ENCODE results near the gene ACSL6.

Gene ACSL6

GRCh38 chr5:131996210-131997025 lies 15.0 kb downstream of the ACSL6 start:
- H3K4me1 ChIP-seq (ENCODE audit: control insufficient read depth, insufficient read depth, low read length) = peaks cover 15% of the 10 kb centered on the region
- no peaks in the 10 kb centered on the region for H3K36me3 ChIP-seq (ENCODE audit: control insufficient read depth, insufficient read depth, low read length)
- H3K27me3 ChIP-seq (ENCODE audit: control insufficient read depth, insufficient read depth, low read length) = no peaks in the 10 kb centered on the region
- no peak overlapping the region for H3K27ac ChIP-seq (ENCODE audit: low read depth, low read length)
- no peak overlapping the region for H3K9ac ChIP-seq (ENCODE audit: low read depth, low read length)
- H3K4me3 ChIP-seq (ENCODE audit: low read depth, low read length) = no peak overlapping the region
- H3K9me3 ChIP-seq (ENCODE audit: control insufficient read depth, insufficient read depth, low read length) = no peaks in the 10 kb centered on the region

GRCh38 chr5:131994533-131995226 lies 16.8 kb downstream of the ACSL6 start:
- Histone ChIP-seq H3K4me1 (ENCODE audit: control insufficient read depth, insufficient read depth, low read length) (peaks cover 12% of the 10 kb centered on the region), H3K36me3 (ENCODE audit: control insufficient read depth, insufficient read depth, low read length) (no peaks in the 10 kb centered on the region), H3K27ac (ENCODE audit: low read depth, low read length) (no peak overlapping the region), H3K9ac (ENCODE audit: low read depth, low read length) (no peak overlapping the region), H3K27me3 (ENCODE audit: control insufficient read depth, insufficient read depth, low read length) (no peaks in the 10 kb centered on the region), H3K4me3 (ENCODE audit: low read depth, low read length) (no peak overlapping the region), H3K9me3 (ENCODE audit: control insufficient read depth, insufficient read depth, low read length) (no peaks in the 10 kb centered on the region)

GRCh38 chr5:131994090-131994489 lies 17.4 kb downstream of the ACSL6 start:
- H3K4me1 ChIP-seq (ENCODE audit: control insufficient read depth, insufficient read depth, low read length) = peaks cover 7% of the 10 kb centered on the region

GRCh38 chr5:131993676-131994075 lies 17.8 kb downstream of the ACSL6 start:
- no peak overlapping the region for H3K9ac ChIP-seq (ENCODE audit: low read depth, low read length)
- H3K27ac ChIP-seq (ENCODE audit: low read depth, low read length) = no peak overlapping the region
- H3K4me1 ChIP-seq (ENCODE audit: control insufficient read depth, insufficient read depth, low read length) = peaks cover 6% of the 10 kb centered on the region; the same call in 1 of the 2 replicates
- no peaks in the 10 kb centered on the region for H3K27me3 ChIP-seq (ENCODE audit: control insufficient read depth, insufficient read depth, low read length)
- H3K4me3 ChIP-seq (ENCODE audit: low read depth, low read length) = no peak overlapping the region
- no peaks in the 10 kb centered on the region for H3K36me3 ChIP-seq (ENCODE audit: control insufficient read depth, insufficient read depth, low read length)
- no peaks in the 10 kb centered on the region for H3K9me3 ChIP-seq (ENCODE audit: control insufficient read depth, insufficient read depth, low read length)

More at GRCh38 chr5:131994090-131994489, 17.4 kb downstream of the ACSL6 start:
- Histone ChIP-seq H3K9me3 (ENCODE audit: control insufficient read depth, insufficient read depth, low read length) (no peaks in the 10 kb centered on the region), H3K27ac (ENCODE audit: low read depth, low read length) (no peak overlapping the region), H3K9ac (ENCODE audit: low read depth, low read length) (no peak overlapping the region), H3K4me3 (ENCODE audit: low read depth, low read length) (no peak overlapping the region), H3K27me3 (ENCODE audit: control insufficient read depth, insufficient read depth, low read length) (no peaks in the 10 kb centered on the region), H3K36me3 (ENCODE audit: control insufficient read depth, insufficient read depth, low read length) (no peaks in the 10 kb centered on the region)

DNA sequence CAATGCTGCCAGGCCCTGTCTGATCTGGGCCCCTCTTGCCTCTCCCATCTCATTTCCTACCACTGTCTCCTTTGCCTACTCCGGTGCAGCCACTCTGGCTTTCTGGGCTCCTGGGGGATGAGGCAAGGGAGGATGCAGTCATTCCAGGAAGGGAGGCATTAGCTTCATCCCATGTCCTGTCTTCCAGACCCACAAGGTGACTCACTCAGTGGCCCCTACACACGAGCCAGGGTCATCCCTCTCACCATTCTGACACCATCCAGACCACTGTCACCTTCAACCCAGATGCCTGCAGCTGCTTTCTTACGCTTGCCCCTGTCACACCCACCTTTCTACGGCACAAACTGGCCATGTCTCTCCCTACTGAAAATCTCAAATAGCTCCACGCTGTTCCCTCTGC lies 19.1 kb downstream of the ACSL6 start:
- H3K4me1 ChIP-seq (ENCODE audit: control insufficient read depth, insufficient read depth, low read length) = peaks cover 6% of the 10 kb centered on the region; the same call in 1 of the 2 replicates

DNA sequence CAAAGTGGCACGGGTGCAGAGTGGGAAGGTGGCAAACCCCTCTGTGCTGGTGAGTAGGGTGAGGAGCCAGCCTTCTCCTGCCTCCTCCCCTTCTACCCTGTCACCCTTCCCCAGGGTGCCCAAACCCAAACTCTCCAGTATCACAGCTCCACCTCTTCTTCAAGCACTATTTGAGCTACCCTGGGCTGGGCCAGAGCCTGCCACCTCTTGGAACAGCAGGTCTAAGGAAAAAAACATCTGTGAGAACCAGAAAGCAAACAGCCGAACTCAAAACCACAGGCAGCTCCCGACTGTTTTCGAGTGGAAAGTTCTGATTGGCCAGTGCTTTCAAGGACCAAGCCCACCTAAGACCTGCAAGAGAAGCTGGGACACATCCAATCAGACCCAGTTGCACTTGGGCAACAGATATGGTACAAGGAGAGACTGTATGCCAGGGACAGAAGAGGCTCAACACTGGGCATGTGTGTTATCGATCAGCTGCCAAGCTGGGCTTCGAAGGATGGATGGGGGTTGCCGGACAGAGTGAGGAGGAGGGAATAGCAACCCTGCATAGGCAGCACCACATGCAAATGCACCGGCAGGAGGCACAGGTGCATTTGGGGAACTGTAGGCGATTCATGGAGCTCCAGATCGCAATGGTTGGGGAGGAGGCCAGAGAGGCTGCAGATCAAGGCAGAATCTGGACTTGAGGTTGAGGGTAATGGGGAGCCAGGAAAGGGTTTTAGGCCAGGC lies 19.7 kb downstream of the ACSL6 start:
- H3K4me1 ChIP-seq (ENCODE audit: control insufficient read depth, insufficient read depth, low read length) = peaks cover 6% of the 10 kb centered on the region; the same call in 1 of the 2 replicates
- H3K9me3 ChIP-seq (ENCODE audit: control insufficient read depth, insufficient read depth, low read length) = no peaks in the 10 kb centered on the region
- no peak overlapping the region for H3K9ac ChIP-seq (ENCODE audit: low read depth, low read length)
- H3K27ac ChIP-seq (ENCODE audit: low read depth, low read length) = no peak overlapping the region
- no peaks in the 10 kb centered on the region for H3K27me3 ChIP-seq (ENCODE audit: control insufficient read depth, insufficient read depth, low read length)
- no peaks in the 10 kb centered on the region for H3K36me3 ChIP-seq (ENCODE audit: control insufficient read depth, insufficient read depth, low read length)
- no peak overlapping the region for H3K4me3 ChIP-seq (ENCODE audit: low read depth, low read length)

More for the DNA sequence above, 19.1 kb downstream of the ACSL6 start:
- H3K27ac ChIP-seq (ENCODE audit: low read depth, low read length) = no peak overlapping the region
- no peaks in the 10 kb centered on the region for H3K27me3 ChIP-seq (ENCODE audit: control insufficient read depth, insufficient read depth, low read length)
- no peak overlapping the region for H3K9ac ChIP-seq (ENCODE audit: low read depth, low read length)
- H3K4me3 ChIP-seq (ENCODE audit: low read depth, low read length) = no peak overlapping the region
- H3K36me3 ChIP-seq (ENCODE audit: control insufficient read depth, insufficient read depth, low read length) = no peaks in the 10 kb centered on the region
- H3K9me3 ChIP-seq (ENCODE audit: control insufficient read depth, insufficient read depth, low read length) = no peaks in the 10 kb centered on the region

GRCh38 chr5:131990716-131991115 lies 20.7 kb downstream of the ACSL6 start:
- H3K27ac ChIP-seq (ENCODE audit: low read depth, low read length) = no peak overlapping the region
- no peak overlapping the region for H3K9ac ChIP-seq (ENCODE audit: low read depth, low read length)
- no peaks in the 10 kb centered on the region for H3K9me3 ChIP-seq (ENCODE audit: control insufficient read depth, insufficient read depth, low read length)
- no peaks in the 10 kb centered on the region for H3K27me3 ChIP-seq (ENCODE audit: control insufficient read depth, insufficient read depth, low read length)
- H3K36me3 ChIP-seq (ENCODE audit: control insufficient read depth, insufficient read depth, low read length) = no peaks in the 10 kb centered on the region
- H3K4me1 ChIP-seq (ENCODE audit: control insufficient read depth, insufficient read depth, low read length) = peaks cover 6% of the 10 kb centered on the region; the same call in 1 of the 2 replicates
- no peak overlapping the region for H3K4me3 ChIP-seq (ENCODE audit: low read depth, low read length)

GRCh38 chr5:131988601-131989000 lies 22.9 kb downstream of the ACSL6 start:
- H3K4me1 ChIP-seq (ENCODE audit: control insufficient read depth, insufficient read depth, low read length) = no peaks in the 10 kb centered on the region
- H3K9me3 ChIP-seq (ENCODE audit: control insufficient read depth, insufficient read depth, low read length) = no peaks in the 10 kb centered on the region
- no peaks in the 10 kb centered on the region for H3K36me3 ChIP-seq (ENCODE audit: control insufficient read depth, insufficient read depth, low read length)
- H3K9ac ChIP-seq (ENCODE audit: low read depth, low read length) = no peak overlapping the region
- no peak overlapping the region for H3K27ac ChIP-seq (ENCODE audit: low read depth, low read length)
- no peaks in the 10 kb centered on the region for H3K27me3 ChIP-seq (ENCODE audit: control insufficient read depth, insufficient read depth, low read length)
- no peak overlapping the region for H3K4me3 ChIP-seq (ENCODE audit: low read depth, low read length)

- H3K36me3 ChIP-seq (ENCODE audit: control insufficient read depth, insufficient read depth, low read length) = no peaks in the 10 kb centered on the region
- H3K27me3 ChIP-seq (ENCODE audit: control insufficient read depth, insufficient read depth, low read length) = no peaks in the 10 kb centered on the region
- H3K27ac ChIP-seq (ENCODE audit: low read depth, low read length) = no peak overlapping the region
- H3K9ac ChIP-seq (ENCODE audit: low read depth, low read length) = no peak overlapping the region
- no peak overlapping the region for H3K4me3 ChIP-seq (ENCODE audit: low read depth, low read length)
- no peaks in the 10 kb centered on the region for H3K9me3 ChIP-seq (ENCODE audit: control insufficient read depth, insufficient read depth, low read length)
- H3K4me1 ChIP-seq (ENCODE audit: control insufficient read depth, insufficient read depth, low read length) = no peaks in the 10 kb centered on the region
Observed at GRCh38 chr5:131987251-131987650, 24.2 kb downstream of the ACSL6 start.

DNA sequence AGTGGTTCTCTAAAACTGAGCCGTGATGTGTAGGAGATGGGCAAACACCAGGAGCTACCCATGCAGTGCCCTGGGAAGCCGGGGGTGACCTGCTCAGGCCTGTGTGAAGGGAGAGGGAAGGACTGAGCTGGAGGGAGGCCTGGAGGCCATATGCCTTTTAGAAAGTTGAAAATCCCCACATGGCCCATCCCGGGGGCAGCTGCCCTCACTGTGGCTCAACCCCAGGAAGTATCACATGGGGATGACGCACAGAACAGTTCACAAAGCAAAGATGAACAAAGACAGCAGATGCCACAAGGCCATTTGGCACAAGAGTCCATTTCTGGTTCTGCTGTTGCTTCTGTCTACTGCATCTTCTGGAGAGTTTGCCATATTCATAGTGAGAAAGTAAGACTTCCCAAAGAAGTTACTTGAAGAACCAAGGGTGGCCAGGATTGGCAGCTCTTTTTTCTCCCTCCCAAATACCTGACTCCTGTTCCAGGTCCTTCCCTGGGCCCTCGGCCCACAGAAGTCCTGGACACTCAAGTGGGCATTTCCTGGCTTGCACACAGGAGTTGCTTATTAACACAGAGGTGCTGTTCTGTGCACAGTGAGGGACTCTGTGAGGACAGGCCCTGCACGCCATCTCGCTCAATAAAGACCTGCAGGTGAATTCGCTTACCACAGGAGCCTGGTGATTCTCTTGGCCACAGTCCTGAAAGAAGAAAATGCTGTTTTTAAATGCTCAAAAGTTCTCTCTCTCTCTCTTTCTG lies 25.1 kb downstream of the ACSL6 start:
- H3K4me3 ChIP-seq (ENCODE audit: low read depth, low read length) = no peak overlapping the region
- H3K9me3 ChIP-seq (ENCODE audit: control insufficient read depth, insufficient read depth, low read length) = no peaks in the 10 kb centered on the region
- H3K27ac ChIP-seq (ENCODE audit: low read depth, low read length) = no peak overlapping the region
- no peaks in the 10 kb centered on the region for H3K27me3 ChIP-seq (ENCODE audit: control insufficient read depth, insufficient read depth, low read length)
- no peak overlapping the region for H3K9ac ChIP-seq (ENCODE audit: low read depth, low read length)
- no peaks in the 10 kb centered on the region for H3K36me3 ChIP-seq (ENCODE audit: control insufficient read depth, insufficient read depth, low read length)
- H3K4me1 ChIP-seq (ENCODE audit: control insufficient read depth, insufficient read depth, low read length) = no peaks in the 10 kb centered on the region
